WERI-Rb-1 (cell line): ENCODE data around the gene AP3B1.

ENCODE experiments used
- DNase-seq: peaks from one replicate; pipeline ENCODE4 v3.0.0-alpha.2; 2020
- H3K27ac ChIP-seq: fragments of 250-450 bp; sonication (Bioruptor Pico); 2 replicates; pipeline ENCODE4 v1.5.1; 2020; ENCODE audit warnings: mild to moderate bottlenecking, moderate library complexity
- H3K27me3 ChIP-seq: fragments of 250-450 bp; sonication (Bioruptor Pico); 2 replicates; pipeline ENCODE4 v1.5.1; 2021; ENCODE audit warnings: mild to moderate bottlenecking, low read depth, moderate library complexity; ENCODE audit not compliant: insufficient read depth, severe bottlenecking
- H3K36me3 ChIP-seq: fragments of 250-450 bp; sonication (Bioruptor Pico); 2 replicates; pipeline ENCODE4 v1.5.1; 2020; ENCODE audit warnings: mild to moderate bottlenecking, moderate library complexity
- H3K4me3 ChIP-seq: 2 replicates; pipeline ENCODE4 v1.5.1; 2011; ENCODE audit warnings: low read depth, mild to moderate bottlenecking, control low read depth, low read length
- H3K9me3 ChIP-seq: fragments of 250-450 bp; sonication (Bioruptor Pico); 2 replicates; pipeline ENCODE4 v1.5.1; 2021; ENCODE audit warnings: mild to moderate bottlenecking, moderate library complexity; ENCODE audit not compliant: severe bottlenecking
- TF ChIP-seq, protein P1 (sequence below): IDR thresholded peaks from 2 replicates; pipeline ENCODE4 v1.5.1; 2011; ENCODE audit warnings: low read depth, mild to moderate bottlenecking, control low read depth, inconsistent platforms, low read length

Gene AP3B1

DNA sequence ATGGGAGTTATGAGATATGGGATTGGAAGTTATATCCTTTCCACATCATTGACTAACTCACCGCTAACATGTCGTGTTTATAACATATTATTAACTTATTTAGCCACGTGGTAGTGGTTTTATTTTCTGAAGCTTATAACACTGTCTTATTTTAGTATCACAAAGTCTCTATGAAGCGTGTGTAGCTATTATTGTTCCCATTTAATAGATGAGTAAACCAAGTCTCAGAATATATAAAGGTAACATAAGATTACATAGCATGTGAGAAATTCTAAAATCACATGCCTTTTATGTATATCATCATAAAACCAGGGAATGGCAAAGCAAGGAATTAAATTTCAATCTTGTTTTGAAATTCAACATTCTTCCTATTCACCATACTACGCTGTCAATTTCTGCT is 15.3 kb downstream of the AP3B1 start:
- no peaks in the 10 kb centered on the region for H3K9me3 ChIP-seq
- no peak overlapping the region for H3K27ac ChIP-seq
- peaks cover 4% of the 10 kb centered on the region; the same call in 1 of the 2 replicates for H3K36me3 ChIP-seq
- DNase-seq: no peak
- no peaks in the 10 kb centered on the region for H3K27me3 ChIP-seq
- H3K4me3 ChIP-seq: no peak overlapping the region
- TF ChIP-seq, protein P1, sequence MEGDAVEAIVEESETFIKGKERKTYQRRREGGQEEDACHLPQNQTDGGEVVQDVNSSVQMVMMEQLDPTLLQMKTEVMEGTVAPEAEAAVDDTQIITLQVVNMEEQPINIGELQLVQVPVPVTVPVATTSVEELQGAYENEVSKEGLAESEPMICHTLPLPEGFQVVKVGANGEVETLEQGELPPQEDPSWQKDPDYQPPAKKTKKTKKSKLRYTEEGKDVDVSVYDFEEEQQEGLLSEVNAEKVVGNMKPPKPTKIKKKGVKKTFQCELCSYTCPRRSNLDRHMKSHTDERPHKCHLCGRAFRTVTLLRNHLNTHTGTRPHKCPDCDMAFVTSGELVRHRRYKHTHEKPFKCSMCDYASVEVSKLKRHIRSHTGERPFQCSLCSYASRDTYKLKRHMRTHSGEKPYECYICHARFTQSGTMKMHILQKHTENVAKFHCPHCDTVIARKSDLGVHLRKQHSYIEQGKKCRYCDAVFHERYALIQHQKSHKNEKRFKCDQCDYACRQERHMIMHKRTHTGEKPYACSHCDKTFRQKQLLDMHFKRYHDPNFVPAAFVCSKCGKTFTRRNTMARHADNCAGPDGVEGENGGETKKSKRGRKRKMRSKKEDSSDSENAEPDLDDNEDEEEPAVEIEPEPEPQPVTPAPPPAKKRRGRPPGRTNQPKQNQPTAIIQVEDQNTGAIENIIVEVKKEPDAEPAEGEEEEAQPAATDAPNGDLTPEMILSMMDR: no peak

DNA sequence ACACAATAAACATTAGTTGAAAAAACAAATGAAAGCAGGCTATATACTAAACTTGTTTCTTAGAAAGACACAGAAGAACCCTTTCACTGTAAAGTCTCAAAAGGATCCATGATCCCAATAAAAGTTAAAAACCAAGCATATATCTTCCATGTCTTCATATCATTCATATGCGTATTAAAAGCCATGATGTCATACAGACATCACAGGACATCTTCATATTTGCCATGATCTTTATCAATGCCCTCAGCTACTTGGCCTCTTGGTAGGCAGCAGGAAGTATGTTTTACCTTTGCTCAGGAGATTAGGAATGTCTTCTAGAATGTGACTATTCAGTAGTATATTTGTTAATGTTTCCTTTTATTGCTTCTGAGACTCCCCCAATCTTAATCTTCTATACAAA is 16.8 kb downstream of the AP3B1 start:
- Histone ChIP-seq H3K36me3 (peaks cover 4% of the 10 kb centered on the region; the same call in 1 of the 2 replicates), H3K9me3 (no peaks in the 10 kb centered on the region), H3K4me3 (no peak overlapping the region), H3K27ac (no peak overlapping the region), H3K27me3 (no peaks in the 10 kb centered on the region)
- no peak for DNase-seq
- TF ChIP-seq, protein P1: no peak

DNA sequence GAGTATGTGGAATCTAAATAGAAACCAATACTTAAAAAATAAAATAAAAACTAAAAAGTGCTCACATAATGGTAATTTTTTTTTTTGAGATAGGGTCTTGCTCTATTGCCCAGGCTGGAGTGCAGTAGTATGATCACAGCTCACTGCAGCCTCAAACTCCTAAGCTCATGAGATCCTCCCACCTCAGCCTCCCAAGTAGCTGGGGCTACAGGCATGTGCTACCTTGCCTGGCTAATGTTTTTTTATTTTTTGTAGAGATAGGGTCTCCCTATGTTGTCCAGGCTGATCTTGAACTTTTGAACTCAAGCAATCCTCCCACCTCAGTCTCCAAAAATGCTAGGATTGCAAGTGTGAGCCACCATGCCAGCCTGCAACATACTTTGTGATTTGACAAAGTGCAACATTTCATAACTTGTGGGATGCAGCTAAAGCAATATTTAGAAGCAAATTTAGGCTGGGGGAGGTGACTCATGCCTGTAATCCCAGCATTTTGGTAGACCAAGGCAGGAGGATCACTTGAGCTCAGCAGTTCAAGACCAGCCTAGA is 18.4 kb downstream of the AP3B1 start:
- Histone ChIP-seq H3K9me3 (no peaks in the 10 kb centered on the region), H3K4me3 (no peak overlapping the region), H3K36me3 (peaks cover 4% of the 10 kb centered on the region; the same call in 1 of the 2 replicates), H3K27me3 (no peaks in the 10 kb centered on the region), H3K27ac (no peak overlapping the region)
- no peak for DNase-seq
- TF ChIP-seq, protein P1: no peak

DNA sequence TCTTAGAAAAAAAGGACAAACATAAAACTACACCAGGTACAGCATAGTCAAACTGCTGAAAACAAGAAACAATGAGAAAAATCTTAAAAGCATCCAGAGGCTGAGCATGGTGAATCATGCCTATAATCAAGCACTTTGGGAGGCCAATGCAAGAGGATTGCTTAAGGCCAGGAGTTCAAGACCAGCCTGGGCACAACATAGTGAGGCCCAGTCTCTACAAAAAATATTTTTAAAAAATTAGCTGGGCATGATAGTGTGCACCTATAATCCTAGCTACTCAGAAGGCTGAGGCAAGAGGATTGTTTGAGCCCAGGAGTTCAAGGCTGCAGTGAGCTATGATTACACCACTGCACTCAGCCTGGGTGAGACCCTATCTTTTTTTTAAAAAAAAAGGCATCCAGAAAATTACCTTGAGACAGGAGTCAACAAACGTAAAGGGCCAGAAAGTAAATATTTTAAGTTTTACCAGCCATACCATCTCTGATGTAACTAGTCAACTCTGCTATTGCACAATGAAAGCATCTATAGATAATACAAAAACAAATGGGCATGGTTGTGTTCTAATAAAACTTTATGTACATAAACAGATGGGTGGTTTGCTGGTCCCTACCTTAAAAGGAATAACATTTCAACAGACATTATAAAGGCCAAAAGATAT is 19.8 kb downstream of the AP3B1 start:
- Histone ChIP-seq H3K4me3 (no peak overlapping the region), H3K36me3 (peaks cover 4% of the 10 kb centered on the region; the same call in 1 of the 2 replicates), H3K9me3 (no peaks in the 10 kb centered on the region), H3K27ac (no peak overlapping the region), H3K27me3 (no peaks in the 10 kb centered on the region)
- DNase-seq: no peak
- TF ChIP-seq, protein P1: no peak

DNA sequence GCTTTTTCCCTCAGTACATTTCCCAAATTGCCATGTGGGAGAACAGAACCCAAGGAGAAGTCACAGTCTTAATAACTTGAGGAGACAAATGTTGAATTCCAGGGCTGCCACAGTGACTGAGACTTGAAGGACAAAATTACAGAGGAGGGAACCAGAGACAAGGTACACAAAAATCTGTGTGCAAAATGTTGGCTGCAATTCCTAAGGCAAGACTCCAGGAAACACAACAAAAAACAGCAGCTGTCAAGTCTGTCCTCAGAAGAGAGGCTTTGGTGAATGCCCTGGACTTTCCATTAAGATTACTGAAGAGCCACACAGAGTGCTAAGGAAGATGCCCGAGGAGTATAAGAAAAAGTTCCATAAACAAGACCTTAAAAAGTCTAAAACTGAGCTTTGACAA is 21.1 kb downstream of the AP3B1 start:
- DNase-seq: no peak
- H3K36me3 ChIP-seq: peaks cover 4% of the 10 kb centered on the region; the same call in 1 of the 2 replicates
- no peaks in the 10 kb centered on the region for H3K9me3 ChIP-seq
- no peak overlapping the region for H3K4me3 ChIP-seq
- H3K27ac ChIP-seq: no peak overlapping the region
- H3K27me3 ChIP-seq: no peaks in the 10 kb centered on the region
- TF ChIP-seq, protein P1: no peak
